ENCODE results near the gene CHAT. TPM values are rescaled to one million over a fixed set of nuclear protein-coding genes. Genes with fewer than 3 reads are reported as not detected.

CHAT gene
- not detected for polyA plus RNA-seq (2012; ENCODE audit: low read depth, missing spikeins)

DNA sequence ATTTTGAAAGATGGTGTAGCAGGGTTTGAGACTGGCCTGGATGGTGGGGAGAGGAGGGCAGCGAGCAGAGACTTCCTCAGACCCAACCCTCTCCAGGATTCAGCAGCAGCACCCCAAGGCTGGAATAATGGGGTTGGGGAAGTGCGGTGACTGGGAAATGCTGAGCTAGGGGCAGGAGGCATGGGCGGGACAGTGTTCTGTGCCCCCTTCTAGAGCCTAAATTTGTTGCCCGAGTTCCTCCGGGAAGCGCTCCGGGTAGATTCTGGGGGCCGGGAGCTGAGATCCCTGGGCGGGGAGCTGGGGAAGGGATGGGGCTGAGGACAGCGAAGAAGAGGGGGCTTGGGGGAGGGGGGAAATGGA is at the start of gene CHAT:
Gene CHAT, plus strand, starts transcription at position 156 of the 360 bp plus-strand sequence. Its CDS starts 153 bp downstream, at position 309.
- FAIRE-seq (no peak), DNase-seq (ENCODE audit: insufficient read length, low spot score) (no peak)

GRCh38 chr10:49564461-49565009 is 49.3 kb upstream of the CHAT start:
- FAIRE-seq (no peak), DNase-seq (ENCODE audit: insufficient read length, low spot score) (no peak)
- no peak for TF ChIP-seq POLR2AphosphoS5 (IDR thresholded peaks at IDR 0.05; ENCODE audit: low read depth, low read length)
- TF ChIP-seq PAX5 (IDR thresholded peaks at IDR 0.05; ENCODE audit: insufficient read depth, low read length, severe bottlenecking): no peak
- no peak for TF ChIP-seq SPI1 (IDR thresholded peaks at IDR 0.05; ENCODE audit: low read depth, low read length)
- no peak for TF ChIP-seq POU2F2 (IDR thresholded peaks at IDR 0.05; ENCODE audit: low read depth, low read length)
- no peak for TF ChIP-seq POLR2A (IDR thresholded peaks at IDR 0.05; ENCODE audit: low read depth, low read length)
- no peak for TF ChIP-seq TAF1 (IDR thresholded peaks at IDR 0.05; ENCODE audit: low read depth, low read length)

More for the DNA sequence above, at the start of gene CHAT:
- TF ChIP-seq SPI1 (IDR thresholded peaks at IDR 0.05; ENCODE audit: low read depth, low read length): no peak
- TF ChIP-seq POLR2A (IDR thresholded peaks at IDR 0.05; ENCODE audit: low read depth, low read length): no peak
- TF ChIP-seq TAF1 (IDR thresholded peaks at IDR 0.05; ENCODE audit: low read depth, low read length): no peak
- no peak for TF ChIP-seq PAX5 (IDR thresholded peaks at IDR 0.05; ENCODE audit: insufficient read depth, low read length, severe bottlenecking)
- no peak for TF ChIP-seq POLR2AphosphoS5 (IDR thresholded peaks at IDR 0.05; ENCODE audit: low read depth, low read length)
- no peak for TF ChIP-seq POU2F2 (IDR thresholded peaks at IDR 0.05; ENCODE audit: low read depth, low read length)

DNA sequence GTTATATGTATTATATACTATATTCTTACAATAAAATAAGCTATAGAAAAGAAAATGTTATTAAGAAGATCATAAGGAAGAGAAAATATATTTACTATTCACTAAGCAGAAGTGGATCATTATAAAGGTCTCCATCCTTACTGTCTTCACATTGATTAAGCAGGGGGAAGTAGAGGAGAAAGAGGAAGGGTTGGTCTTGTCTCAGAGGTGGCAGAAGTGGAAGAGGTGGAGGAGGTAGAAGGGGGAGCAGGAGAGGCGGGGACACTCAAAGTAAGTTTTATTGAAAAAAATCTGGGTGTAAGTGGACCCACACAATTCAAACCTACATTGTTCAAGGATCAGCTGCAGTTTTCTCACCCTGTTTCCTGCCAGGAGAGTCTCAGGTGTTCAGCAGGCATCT is 46.0 kb upstream of the CHAT start:
- TF ChIP-seq PAX5 (IDR thresholded peaks at IDR 0.05; ENCODE audit: insufficient read depth, low read length, severe bottlenecking) (no peak), POLR2AphosphoS5 (IDR thresholded peaks at IDR 0.05; ENCODE audit: low read depth, low read length) (no peak), TAF1 (IDR thresholded peaks at IDR 0.05; ENCODE audit: low read depth, low read length) (no peak), POU2F2 (IDR thresholded peaks at IDR 0.05; ENCODE audit: low read depth, low read length) (no peak), POLR2A (IDR thresholded peaks at IDR 0.05; ENCODE audit: low read depth, low read length) (no peak), SPI1 (IDR thresholded peaks at IDR 0.05; ENCODE audit: low read depth, low read length) (0 out of 2 replicates have a peak, but pooled peaks have one; percentile 7)
- DNase-seq (ENCODE audit: insufficient read length, low spot score): no peak
- no peak for FAIRE-seq

- TF ChIP-seq TAF1 (IDR thresholded peaks at IDR 0.05; ENCODE audit: low read depth, low read length) (no peak), POLR2A (IDR thresholded peaks at IDR 0.05; ENCODE audit: low read depth, low read length) (no peak), PAX5 (IDR thresholded peaks at IDR 0.05; ENCODE audit: insufficient read depth, low read length, severe bottlenecking) (no peak), POU2F2 (IDR thresholded peaks at IDR 0.05; ENCODE audit: low read depth, low read length) (no peak), SPI1 (IDR thresholded peaks at IDR 0.05; ENCODE audit: low read depth, low read length) (no peak), POLR2AphosphoS5 (IDR thresholded peaks at IDR 0.05; ENCODE audit: low read depth, low read length) (no peak)
- DNase-seq (ENCODE audit: insufficient read length, low spot score): no peak
- no peak for FAIRE-seq
Measured at GRCh38 chr10:49568235-49568634, 45.6 kb upstream of the CHAT start.

- TF ChIP-seq TAF1 (IDR thresholded peaks at IDR 0.05; ENCODE audit: low read depth, low read length) (no peak), POLR2AphosphoS5 (IDR thresholded peaks at IDR 0.05; ENCODE audit: low read depth, low read length) (no peak), PAX5 (IDR thresholded peaks at IDR 0.05; ENCODE audit: insufficient read depth, low read length, severe bottlenecking) (no peak), POU2F2 (IDR thresholded peaks at IDR 0.05; ENCODE audit: low read depth, low read length) (no peak), POLR2A (IDR thresholded peaks at IDR 0.05; ENCODE audit: low read depth, low read length) (no peak), SPI1 (IDR thresholded peaks at IDR 0.05; ENCODE audit: low read depth, low read length) (no peak)
- no peak for FAIRE-seq
- no peak for DNase-seq (ENCODE audit: insufficient read length, low spot score)
Measured at GRCh38 chr10:49569031-49569631, 44.7 kb upstream of the CHAT start.

DNA sequence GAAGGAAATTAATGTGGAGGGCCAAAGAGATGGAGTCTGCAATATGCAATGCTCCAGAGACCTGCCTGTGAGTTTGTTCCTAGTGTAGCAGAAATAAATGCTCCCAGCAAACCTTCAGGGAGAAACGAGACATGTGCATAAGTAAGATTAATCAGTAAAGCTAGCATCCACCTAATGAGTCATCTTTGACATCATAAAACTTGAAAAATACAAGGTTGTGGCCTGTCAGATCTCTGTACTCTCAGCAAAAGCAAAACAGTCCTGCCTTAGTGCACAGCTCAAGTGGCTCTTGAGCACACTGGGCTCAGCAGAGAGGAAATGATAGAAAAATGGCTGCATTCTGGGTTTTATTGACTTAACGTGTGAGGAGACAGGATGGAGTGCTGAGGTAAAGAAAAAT is 42.4 kb upstream of the CHAT start:
- DNase-seq (ENCODE audit: insufficient read length, low spot score): no peak
- no peak for FAIRE-seq
- TF ChIP-seq POU2F2 (IDR thresholded peaks at IDR 0.05; ENCODE audit: low read depth, low read length) (no peak), TAF1 (IDR thresholded peaks at IDR 0.05; ENCODE audit: low read depth, low read length) (no peak), POLR2AphosphoS5 (IDR thresholded peaks at IDR 0.05; ENCODE audit: low read depth, low read length) (no peak), PAX5 (IDR thresholded peaks at IDR 0.05; ENCODE audit: insufficient read depth, low read length, severe bottlenecking) (no peak), SPI1 (IDR thresholded peaks at IDR 0.05; ENCODE audit: low read depth, low read length) (no peak), POLR2A (IDR thresholded peaks at IDR 0.05; ENCODE audit: low read depth, low read length) (no peak)

- DNase-seq (ENCODE audit: insufficient read length, low spot score) (no peak), FAIRE-seq (no peak)
- no peak for TF ChIP-seq PAX5 (IDR thresholded peaks at IDR 0.05; ENCODE audit: insufficient read depth, low read length, severe bottlenecking)
- no peak for TF ChIP-seq SPI1 (IDR thresholded peaks at IDR 0.05; ENCODE audit: low read depth, low read length)
- TF ChIP-seq POU2F2 (IDR thresholded peaks at IDR 0.05; ENCODE audit: low read depth, low read length): no peak
Measured at GRCh38 chr10:49572594-49573114, 41.2 kb upstream of the CHAT start.

DNA sequence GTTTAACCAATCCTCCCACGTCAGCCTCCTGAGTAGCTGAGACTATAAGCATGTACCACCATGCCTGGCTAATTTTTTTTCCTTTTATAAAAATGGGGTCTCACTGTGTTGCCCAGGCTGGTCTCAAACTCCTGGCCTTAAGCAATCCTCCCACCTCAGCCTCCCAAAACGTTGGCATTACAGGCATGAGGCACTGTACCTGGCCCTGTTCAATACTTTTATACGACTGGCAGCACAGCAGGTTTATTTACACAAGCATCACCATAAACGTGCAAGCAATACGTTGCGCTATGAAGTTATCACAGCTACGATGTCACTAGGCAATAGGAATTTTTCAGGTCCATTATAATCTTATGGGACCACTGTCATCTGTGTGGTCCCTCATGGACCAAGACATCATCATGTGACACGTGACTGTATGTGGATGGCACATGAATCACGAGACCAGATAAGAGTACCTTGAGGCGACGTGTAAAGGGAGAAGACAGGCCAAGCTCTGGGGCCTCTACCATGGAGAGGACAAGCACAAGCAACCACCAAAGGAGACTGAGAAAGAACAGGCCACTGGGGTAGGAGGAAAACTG is 38.3 kb upstream of the CHAT start:
- TF ChIP-seq POLR2AphosphoS5 (IDR thresholded peaks at IDR 0.05; ENCODE audit: low read depth, low read length) (no peak), POLR2A (IDR thresholded peaks at IDR 0.05; ENCODE audit: low read depth, low read length) (no peak), PAX5 (IDR thresholded peaks at IDR 0.05; ENCODE audit: insufficient read depth, low read length, severe bottlenecking) (no peak), TAF1 (IDR thresholded peaks at IDR 0.05; ENCODE audit: low read depth, low read length) (no peak), POU2F2 (IDR thresholded peaks at IDR 0.05; ENCODE audit: low read depth, low read length) (no peak), SPI1 (IDR thresholded peaks at IDR 0.05; ENCODE audit: low read depth, low read length) (no peak)
- DNase-seq (ENCODE audit: insufficient read length, low spot score): no peak
- no peak for FAIRE-seq

GRCh38 chr10:49577182-49577925 is 36.5 kb upstream of the CHAT start:
- TF ChIP-seq SPI1 (IDR thresholded peaks at IDR 0.05; ENCODE audit: low read depth, low read length) (no peak), TAF1 (IDR thresholded peaks at IDR 0.05; ENCODE audit: low read depth, low read length) (no peak), PAX5 (IDR thresholded peaks at IDR 0.05; ENCODE audit: insufficient read depth, low read length, severe bottlenecking) (no peak), POLR2AphosphoS5 (IDR thresholded peaks at IDR 0.05; ENCODE audit: low read depth, low read length) (no peak), POU2F2 (IDR thresholded peaks at IDR 0.05; ENCODE audit: low read depth, low read length) (no peak), POLR2A (IDR thresholded peaks at IDR 0.05; ENCODE audit: low read depth, low read length) (no peak)

More at GRCh38 chr10:49577182-49577925, 36.5 kb upstream of the CHAT start:
- FAIRE-seq (no peak), DNase-seq (ENCODE audit: insufficient read length, low spot score) (no peak)

Measured in GM12891 (cell line).